ENCODE measurements around the gene MAPK7.

MAPK7 gene

GRCh38 chr17:19378416-19379360 is at the start of gene MAPK7:
Gene MAPK7, plus strand, starts transcription at chr17:19378498. Its CDS starts 403 bp downstream, at chr17:19378901.
- DNase-seq (ENCODE audit: low spot score): no peak

DNA sequence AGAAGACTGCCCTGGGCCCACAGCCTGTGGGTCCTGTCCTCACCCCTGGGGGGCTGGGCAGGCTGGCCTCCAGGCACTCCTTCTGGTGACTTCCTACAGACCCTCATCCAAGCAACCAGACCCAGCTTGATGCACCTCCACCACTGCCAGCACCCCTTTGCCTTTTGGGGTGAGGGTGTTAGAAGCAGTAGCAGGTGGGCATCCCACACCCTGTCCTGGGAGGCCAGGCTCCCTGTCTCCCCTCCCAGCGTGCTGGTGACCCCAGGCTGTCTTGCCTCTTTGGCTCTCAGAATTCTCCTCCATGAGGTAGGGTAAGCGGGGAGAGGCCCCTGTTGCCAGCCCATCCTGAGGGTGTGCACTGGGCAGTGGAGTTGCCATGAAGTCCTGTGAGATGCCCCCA is 49.2 kb upstream of the MAPK7 start:
- no peak for DNase-seq (ENCODE audit: low spot score)

- DNase-seq (ENCODE audit: low spot score): no peak
These were observed 48.5 kb upstream of the MAPK7 start for GRCh38 chr17:19329839-19330238.

- no peak for DNase-seq (ENCODE audit: low spot score)
These were observed 48.0 kb upstream of the MAPK7 start for GRCh38 chr17:19330271-19330670.

- DNase-seq (ENCODE audit: low spot score): no peak
These were observed 47.2 kb upstream of the MAPK7 start for GRCh38 chr17:19331134-19331533.

GRCh38 chr17:19331543-19332245 is 46.6 kb upstream of the MAPK7 start:
- DNase-seq (ENCODE audit: low spot score): no peak

DNA sequence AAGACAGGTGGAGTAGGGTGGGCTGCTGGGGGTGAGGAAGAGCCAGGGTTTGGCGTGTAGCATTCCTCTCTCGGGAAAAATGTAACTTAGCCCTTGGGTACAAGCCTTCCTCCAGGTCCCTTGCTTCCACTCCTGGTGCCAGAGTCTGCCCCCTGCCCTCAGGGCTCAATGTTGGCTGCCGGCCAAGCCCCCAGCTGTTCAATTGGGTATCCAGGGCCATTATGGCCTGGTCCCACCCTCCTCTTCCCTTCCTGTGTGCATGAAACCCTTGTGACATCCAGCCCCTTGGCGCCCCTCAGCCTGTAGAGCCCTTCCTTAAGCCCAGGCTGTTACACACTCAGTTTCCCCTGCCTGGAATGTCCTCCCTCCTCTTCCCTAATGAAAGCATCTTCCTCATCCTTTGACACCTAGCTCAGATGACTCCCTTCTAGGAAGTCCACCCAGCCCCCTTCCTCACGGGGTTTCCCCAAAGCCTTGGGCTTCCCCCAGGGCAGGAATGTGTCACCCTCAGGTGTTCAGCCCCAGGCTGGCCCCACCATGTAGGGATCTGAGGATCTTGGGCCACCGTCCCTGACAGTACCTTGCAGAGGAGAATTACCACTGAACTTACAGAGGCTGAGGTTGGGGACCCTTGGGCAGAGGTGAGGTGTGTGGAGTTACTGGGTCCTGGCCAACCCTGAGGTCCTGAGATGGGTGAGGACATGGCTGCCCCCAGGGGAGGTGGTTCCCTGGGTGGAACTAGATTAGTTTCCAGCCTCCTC is 45.7 kb upstream of the MAPK7 start:
- no peak for DNase-seq (ENCODE audit: low spot score)

DNA sequence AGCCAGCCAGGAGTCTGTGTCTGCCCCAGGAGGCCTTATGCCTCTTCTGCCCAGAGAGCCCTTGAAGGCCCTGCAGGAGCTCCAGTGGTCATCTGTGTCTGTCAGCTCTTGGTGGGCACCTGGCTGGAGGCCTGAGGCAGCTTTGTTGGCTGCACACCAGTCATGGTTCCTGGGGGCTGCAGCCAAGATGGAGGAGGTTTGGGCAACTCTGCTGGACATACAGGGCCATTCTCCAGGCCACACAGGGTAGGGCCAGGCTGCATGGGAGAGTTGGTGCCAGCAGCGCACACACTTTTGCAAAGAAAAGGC is 45.2 kb upstream of the MAPK7 start:
- no peak for DNase-seq (ENCODE audit: low spot score)

GRCh38 chr17:19333736-19334290 is 44.5 kb upstream of the MAPK7 start:
- DNase-seq (ENCODE audit: low spot score): no peak

GRCh38 chr17:19334331-19334730 is 44.0 kb upstream of the MAPK7 start:
- no peak for DNase-seq (ENCODE audit: low spot score)

DNA sequence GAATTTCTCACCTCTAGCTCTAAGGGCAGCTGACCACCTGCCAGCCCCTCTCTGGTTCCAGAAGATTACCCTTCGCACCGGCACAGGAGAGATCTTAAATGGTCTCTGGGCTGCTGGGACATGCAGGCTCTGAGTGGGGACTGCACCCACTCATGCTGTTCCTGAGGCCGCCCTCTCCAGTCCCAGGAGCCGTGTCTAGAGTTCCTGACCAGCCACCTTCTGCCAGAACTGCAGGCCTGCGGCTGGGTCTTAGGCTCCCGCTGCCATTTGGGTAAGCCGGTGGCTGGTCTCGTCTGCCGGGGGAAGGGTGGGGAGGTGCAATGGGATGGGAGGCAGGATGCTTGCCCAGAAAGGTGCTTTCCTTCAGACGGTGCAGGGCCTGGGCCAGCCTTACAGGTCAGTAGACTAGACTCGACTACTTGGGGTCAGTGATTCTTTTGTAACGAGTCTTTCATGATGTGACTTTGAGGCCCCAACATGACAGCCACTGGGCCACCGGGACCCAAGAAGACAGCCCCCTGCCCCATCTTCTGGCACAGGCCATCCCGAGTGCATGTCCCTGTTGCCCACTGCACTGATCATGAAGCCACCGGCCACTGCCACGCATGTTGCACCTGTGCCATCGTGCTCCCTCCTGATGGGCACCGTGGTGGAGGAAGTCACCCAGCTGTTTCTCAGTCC is 42.2 kb upstream of the MAPK7 start:
- DNase-seq (ENCODE audit: low spot score): no peak

GRCh38 chr17:19336938-19337711 is 41.2 kb upstream of the MAPK7 start:
- no peak for DNase-seq (ENCODE audit: low spot score)

DNA sequence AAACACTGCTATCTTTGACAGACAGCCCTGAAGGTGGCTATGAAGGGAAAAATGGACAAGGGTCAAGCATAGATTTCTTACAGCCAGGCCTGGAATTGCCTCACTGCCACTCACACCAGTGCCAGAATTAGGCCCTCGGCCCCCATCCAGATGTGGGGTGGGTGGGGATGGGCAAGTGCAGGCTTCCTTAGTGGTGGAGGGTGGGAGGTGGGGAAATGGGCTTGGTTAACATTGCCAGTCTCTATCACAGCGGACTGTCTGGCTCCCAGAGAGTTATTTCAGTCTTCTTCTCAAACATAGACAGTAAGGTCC is 40.6 kb upstream of the MAPK7 start:
- no peak for DNase-seq (ENCODE audit: low spot score)

GRCh38 chr17:19338031-19338990 is 40.0 kb upstream of the MAPK7 start:
- DNase-seq (ENCODE audit: low spot score): peak; percentile 62

DNA sequence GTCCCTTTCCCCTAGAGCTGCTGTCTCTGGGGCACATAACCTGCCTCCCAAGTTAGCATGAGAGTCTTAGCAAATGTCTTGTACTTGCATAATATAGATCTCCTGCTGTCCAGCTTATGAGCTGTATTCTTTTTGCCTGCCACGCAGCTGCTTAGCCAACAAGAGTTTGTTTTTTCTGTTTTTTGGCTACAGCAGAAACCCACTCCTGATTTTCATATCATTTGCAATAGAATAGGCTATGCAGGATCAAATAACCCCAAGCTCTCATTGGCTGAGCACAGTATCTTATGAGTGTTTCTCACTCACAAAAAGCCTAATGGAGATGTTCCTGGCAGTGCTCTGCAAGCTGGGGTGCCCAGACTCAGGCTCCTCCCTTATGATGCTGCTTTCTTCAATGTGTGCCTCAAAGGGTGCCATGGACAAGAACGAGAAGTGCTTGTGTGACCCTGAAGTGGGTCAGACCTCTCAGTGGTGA is 38.9 kb upstream of the MAPK7 start:
- DNase-seq (ENCODE audit: low spot score): no peak

- no peak for DNase-seq (ENCODE audit: low spot score)
These were observed 37.1 kb upstream of the MAPK7 start for GRCh38 chr17:19341211-19341631.

GRCh38 chr17:19341641-19342610 is 36.4 kb upstream of the MAPK7 start:
- DNase-seq (ENCODE audit: low spot score): no peak

DNA sequence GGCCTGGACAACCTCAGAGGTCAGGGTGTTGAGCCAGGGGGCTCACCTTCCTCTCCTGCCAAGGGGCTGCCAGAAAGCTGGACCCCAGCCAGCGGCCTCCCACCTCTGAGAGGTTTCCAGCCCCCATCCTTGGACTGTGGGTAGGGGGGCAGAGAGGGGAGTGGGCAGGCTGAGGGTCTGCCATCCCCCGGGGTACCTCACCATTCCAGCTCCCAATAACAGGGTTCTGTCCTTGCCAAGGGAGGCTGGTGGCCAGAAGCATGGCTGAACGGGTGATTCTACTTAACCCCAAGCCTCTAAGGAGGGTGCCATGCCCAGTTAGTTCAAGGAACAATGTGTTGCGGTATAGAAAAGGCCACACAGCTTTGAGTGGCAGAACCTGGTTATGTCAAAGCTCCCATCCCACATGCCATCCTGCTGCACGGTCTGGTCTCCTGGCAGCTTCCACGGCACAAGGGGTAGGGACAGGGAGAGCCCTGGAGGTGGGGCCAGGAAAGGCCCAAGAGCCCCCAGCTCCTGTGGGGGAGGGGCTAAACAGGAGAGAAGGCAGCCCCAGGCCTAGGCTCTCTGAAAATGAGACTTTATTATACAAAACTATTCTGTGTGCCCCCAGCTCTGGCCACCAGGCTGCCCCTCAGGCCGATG is 35.6 kb upstream of the MAPK7 start:
- DNase-seq (ENCODE audit: low spot score): no peak
